Lung (tissue), 12 donors: ENCODE data around the gene MAPK7. TPM values are rescaled to one million over a fixed set of nuclear protein-coding genes. Genes with fewer than 3 reads are reported as not detected.

Experiments
- ATAC-seq: fragments of 200-7000 bp; cut with Tn5 transposase; one replicate; pipeline ENCODE4 v1.9.1; 2020; ENCODE audit warnings: moderate number of reproducible peaks; ENCODE audit not compliant: insufficient read depth, low FRiP score
- DNase-seq, 3 donors: peaks; one replicate each; pipeline ENCODE4 v3.0.0-alpha.2; 2013 to 2017
- H3K27ac ChIP-seq, 2 donors: one replicate each; pipeline ENCODE4 v1.5.1; 2013; ENCODE audit warnings: mild to moderate bottlenecking in 2 of 2, moderate library complexity in 2 of 2, control low read depth in 1 of 2, inconsistent platforms in 1 of 2, low read depth in 1 of 2, low read length in 1 of 2
- H3K27me3 ChIP-seq, 3 donors: one replicate each; pipeline ENCODE4 v1.5.1; 2013; ENCODE audit warnings: low read length in 2 of 3; ENCODE audit not compliant: control insufficient read depth in 3 of 3, insufficient read depth in 3 of 3
- H3K36me3 ChIP-seq, 4 donors: one replicate each; pipeline ENCODE4 v1.5.1; 2013; ENCODE audit warnings: low read length in 4 of 4, mild to moderate bottlenecking in 1 of 4, moderate library complexity in 1 of 4; ENCODE audit not compliant: control insufficient read depth in 4 of 4, insufficient read depth in 4 of 4
- H3K4me1 ChIP-seq, 5 donors: one replicate each; pipeline ENCODE4 v1.5.1; 2013; ENCODE audit warnings: low read length in 5 of 5, mild to moderate bottlenecking in 2 of 5, moderate library complexity in 1 of 5; ENCODE audit not compliant: control insufficient read depth in 5 of 5, insufficient read depth in 5 of 5
- H3K4me3 ChIP-seq: one replicate; pipeline ENCODE4 v1.5.1; 2013; ENCODE audit warnings: mild to moderate bottlenecking, control low read depth, moderate library complexity
- H3K9ac ChIP-seq, 2 donors: one replicate each; pipeline ENCODE4 v1.5.1; 2013; ENCODE audit warnings: low read length in 2 of 2, control low read depth in 1 of 2; ENCODE audit not compliant: insufficient read depth in 1 of 2
- H3K9me3 ChIP-seq, 4 donors: one replicate each; pipeline ENCODE4 v1.5.1; 2013; ENCODE audit warnings: low read length in 3 of 4, mild to moderate bottlenecking in 1 of 4, moderate library complexity in 1 of 4; ENCODE audit not compliant: control insufficient read depth in 4 of 4, insufficient read depth in 3 of 4
- WGBS, 2 donors: extraction: QIAGEN DNeasy Blood & Tissue Kit; methylation state at CpG; one replicate each; pipeline ENCODE4 v1.1.7; 2013; 5-methylcytosine and 5-hydroxymethylcytosine counted together
- polyA plus RNA-seq, 2 donors: library from polyadenylated mRNA; stranded (reverse); fragments of 200-250 nt; gene quantifications; one replicate each; pipeline ENCODE4 v1.2.1, GENCODE V29; 2013
- total RNA-seq, 2 donors: library from RNA; depleted of rRNA in 1 of 2; stranded (reverse); fragments of >200 nt in 1 of 2; gene quantifications; one replicate each; pipeline ENCODE4 v1.2.1, GENCODE V29; 2014 to 2021
- TF ChIP-seq, protein P1 (sequence below): IDR thresholded peaks from 2 replicates; pipeline ENCODE4 v1.5.1; 2012; ENCODE audit warnings: mild to moderate bottlenecking; ENCODE audit errors: control extremely low read depth, extremely low read depth
- donor health status: control.
- donor health status: control.
- donor health status: Bipolar disorder and iron deficiency.
- donor health status: healthy.
- donor health status: DM: yes; HTN: yes; CAD: no.

MAPK7 gene
- total and polyA plus RNA-seq, 4 donors: 13.7 to 45.7 (median 22.8) TPM

DNA sequence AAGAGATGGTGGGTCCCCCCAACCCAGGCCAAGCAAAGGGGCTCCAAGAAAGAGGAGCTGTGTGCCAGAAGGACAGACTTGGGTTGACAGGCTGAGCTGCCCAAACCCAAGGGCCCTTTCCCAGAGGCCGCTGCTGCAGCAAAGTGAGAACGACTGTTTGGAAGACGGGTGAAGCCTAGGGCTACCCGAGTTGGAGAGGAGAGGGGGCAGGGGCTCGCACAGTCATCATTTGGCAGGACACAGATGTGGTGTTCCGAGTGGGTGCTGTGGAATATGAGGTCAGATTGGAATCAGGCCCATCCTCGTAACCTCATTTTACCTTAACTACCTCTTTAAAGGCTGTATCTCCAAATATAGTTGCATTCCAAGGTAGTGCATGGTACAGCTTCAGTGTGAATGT lies 14.0 kb downstream of the MAPK7 start:
- TF ChIP-seq, protein P1, sequence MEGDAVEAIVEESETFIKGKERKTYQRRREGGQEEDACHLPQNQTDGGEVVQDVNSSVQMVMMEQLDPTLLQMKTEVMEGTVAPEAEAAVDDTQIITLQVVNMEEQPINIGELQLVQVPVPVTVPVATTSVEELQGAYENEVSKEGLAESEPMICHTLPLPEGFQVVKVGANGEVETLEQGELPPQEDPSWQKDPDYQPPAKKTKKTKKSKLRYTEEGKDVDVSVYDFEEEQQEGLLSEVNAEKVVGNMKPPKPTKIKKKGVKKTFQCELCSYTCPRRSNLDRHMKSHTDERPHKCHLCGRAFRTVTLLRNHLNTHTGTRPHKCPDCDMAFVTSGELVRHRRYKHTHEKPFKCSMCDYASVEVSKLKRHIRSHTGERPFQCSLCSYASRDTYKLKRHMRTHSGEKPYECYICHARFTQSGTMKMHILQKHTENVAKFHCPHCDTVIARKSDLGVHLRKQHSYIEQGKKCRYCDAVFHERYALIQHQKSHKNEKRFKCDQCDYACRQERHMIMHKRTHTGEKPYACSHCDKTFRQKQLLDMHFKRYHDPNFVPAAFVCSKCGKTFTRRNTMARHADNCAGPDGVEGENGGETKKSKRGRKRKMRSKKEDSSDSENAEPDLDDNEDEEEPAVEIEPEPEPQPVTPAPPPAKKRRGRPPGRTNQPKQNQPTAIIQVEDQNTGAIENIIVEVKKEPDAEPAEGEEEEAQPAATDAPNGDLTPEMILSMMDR: no peak
- H3K9ac ChIP-seq: no peak overlapping the region
- H3K27me3 ChIP-seq: no peaks in the 10 kb centered on the region
- 81 to 90% methylated on average over 7 of the region's 7 CpGs for WGBS, 2 donors
- H3K4me1 ChIP-seq: peaks cover 0 to 41% (median 28%) of the 10 kb centered on the region in 5 donors
- H3K9me3 ChIP-seq: no peaks in the 10 kb centered on the region
- DNase-seq: no peak
- H3K36me3 ChIP-seq: no peaks in the 10 kb centered on the region
- H3K27ac ChIP-seq: no peak overlapping the region
- no peak for ATAC-seq
- H3K4me3 ChIP-seq: no peak overlapping the region

DNA sequence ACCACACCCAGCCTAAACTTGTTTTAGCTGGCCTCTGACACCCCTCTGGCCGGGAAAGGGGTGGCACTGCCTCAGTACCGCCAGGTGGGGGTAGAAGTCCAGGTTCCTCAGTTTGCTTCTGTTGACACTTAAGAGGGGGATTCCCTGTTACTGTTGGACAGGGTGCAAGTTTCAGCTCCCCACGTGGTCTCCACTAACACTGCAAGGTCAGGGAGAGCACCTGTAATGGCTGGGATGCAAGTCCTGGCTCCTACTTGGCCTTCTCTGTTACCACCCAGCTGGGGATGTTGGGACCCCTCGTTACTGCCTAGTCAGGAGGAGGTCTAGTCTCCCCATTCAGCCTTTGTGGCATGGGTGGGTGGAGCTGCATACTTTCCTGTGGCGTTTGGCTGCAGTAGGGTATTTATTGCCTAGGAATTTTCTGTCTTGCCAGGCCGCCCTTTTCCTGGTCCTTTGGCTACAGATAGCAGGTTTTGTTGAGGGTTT lies 19.3 kb downstream of the MAPK7 start:
- H3K4me3 ChIP-seq: no peak overlapping the region
- no peaks in the 10 kb centered on the region for H3K9me3 ChIP-seq
- WGBS, 2 donors: 62 to 72% methylated on average over 6 of the region's 6 CpGs
- no peak overlapping the region for H3K9ac ChIP-seq
- H3K27ac ChIP-seq: peak overlapping the region in 1 of 2 donors; percentile 61
- peaks cover 0 to 38% (median 20%) of the 10 kb centered on the region in 5 donors for H3K4me1 ChIP-seq
- peak in 1 of 3 donors; percentile 21 for DNase-seq
- H3K36me3 ChIP-seq: no peaks in the 10 kb centered on the region
- no peaks in the 10 kb centered on the region for H3K27me3 ChIP-seq
- ATAC-seq: no peak
- TF ChIP-seq, protein P1: no peak

DNA sequence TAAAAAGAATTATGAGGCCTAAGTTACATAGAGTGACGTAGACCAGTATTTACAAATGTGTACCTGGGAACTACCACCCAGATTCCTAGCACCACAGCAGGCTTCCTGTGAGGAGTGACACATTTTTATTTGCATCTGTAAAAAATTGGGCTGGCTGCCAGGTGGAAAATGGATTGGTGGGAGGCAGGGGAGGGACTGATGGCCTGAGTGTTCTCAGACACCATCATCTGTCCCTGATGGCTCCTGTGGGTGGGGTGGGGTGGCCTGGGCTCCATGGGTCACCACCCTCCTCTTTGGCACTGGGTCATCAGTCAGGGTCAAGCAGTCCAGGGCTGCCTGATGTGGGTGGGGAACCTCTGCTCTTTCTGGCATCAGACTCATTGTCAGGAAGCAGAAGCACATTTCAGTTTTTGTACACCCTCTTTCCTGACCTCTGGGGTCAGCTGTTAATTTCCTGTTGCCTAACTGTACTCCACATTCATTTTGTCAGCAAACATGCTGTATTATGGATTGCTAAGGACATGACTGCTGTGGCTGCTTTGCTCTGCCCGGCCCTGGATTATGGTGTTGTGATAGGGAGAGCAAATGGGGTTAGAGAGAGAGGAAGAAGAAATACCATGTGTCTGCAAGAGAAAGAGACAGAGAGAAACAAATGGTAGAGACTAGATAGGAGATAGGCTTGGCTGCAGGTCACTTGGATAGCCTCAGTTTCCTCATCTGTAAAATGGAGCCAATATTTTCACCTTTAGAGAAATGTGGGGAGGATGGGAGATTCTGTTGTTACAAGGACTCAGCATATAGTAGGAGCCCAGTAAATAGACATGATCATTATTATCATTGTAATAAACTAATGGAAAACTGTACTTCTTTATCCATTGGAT lies 20.2 kb downstream of the MAPK7 start:
- Histone ChIP-seq H3K36me3 (no peaks in the 10 kb centered on the region), H3K27me3 (no peaks in the 10 kb centered on the region), H3K4me1 (peaks cover 0 to 45% (median 20%) of the 10 kb centered on the region in 5 donors), H3K9me3 (peaks cover 0 to 3% (median 0%) of the 10 kb centered on the region in 4 donors), H3K9ac (peak overlapping the region in 1 of 2 donors; percentile 34), H3K4me3 (no peak overlapping the region), H3K27ac (peak overlapping the region in 1 of 2 donors; percentile 71)
- DNase-seq: peak; percentile 66 to 89 (median 81)
- TF ChIP-seq, protein P1: no peak
- ATAC-seq: peak; percentile 71
- WGBS, 2 donors: 10 to 40% methylated on average over 2 of the region's 2 CpGs
